Stomach (tissue), 4 donors: Measurements from ENCODE around the gene NANOS3.

Experiments used
- POLR2AphosphoS5 ChIP-seq, 3 donors: sonication (generic); formaldehyde crosslinking; IDR thresholded peaks; one replicate each; pipeline ENCODE4 v1.6.1; 2016; ENCODE audit warnings: antibody characterized with exemption in 3 of 3
- TF ChIP-seq, protein P1 (sequence below), 7 experiments: fragments of 450-650 bp in 4 of 7; fragments of 200-600 bp in 3 of 7; sonication (generic) in 3 of 7; IDR thresholded peaks; one replicate each; pipeline ENCODE4 v1.5.1; 2016 to 2019; ENCODE audit warnings: antibody characterized with exemption in 7 of 7, control low read depth in 2 of 7, mild to moderate bottlenecking in 1 of 7

- TF ChIP-seq, protein P1, sequence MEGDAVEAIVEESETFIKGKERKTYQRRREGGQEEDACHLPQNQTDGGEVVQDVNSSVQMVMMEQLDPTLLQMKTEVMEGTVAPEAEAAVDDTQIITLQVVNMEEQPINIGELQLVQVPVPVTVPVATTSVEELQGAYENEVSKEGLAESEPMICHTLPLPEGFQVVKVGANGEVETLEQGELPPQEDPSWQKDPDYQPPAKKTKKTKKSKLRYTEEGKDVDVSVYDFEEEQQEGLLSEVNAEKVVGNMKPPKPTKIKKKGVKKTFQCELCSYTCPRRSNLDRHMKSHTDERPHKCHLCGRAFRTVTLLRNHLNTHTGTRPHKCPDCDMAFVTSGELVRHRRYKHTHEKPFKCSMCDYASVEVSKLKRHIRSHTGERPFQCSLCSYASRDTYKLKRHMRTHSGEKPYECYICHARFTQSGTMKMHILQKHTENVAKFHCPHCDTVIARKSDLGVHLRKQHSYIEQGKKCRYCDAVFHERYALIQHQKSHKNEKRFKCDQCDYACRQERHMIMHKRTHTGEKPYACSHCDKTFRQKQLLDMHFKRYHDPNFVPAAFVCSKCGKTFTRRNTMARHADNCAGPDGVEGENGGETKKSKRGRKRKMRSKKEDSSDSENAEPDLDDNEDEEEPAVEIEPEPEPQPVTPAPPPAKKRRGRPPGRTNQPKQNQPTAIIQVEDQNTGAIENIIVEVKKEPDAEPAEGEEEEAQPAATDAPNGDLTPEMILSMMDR (IDR thresholded peaks at IDR 0.05) = no peak
- TF ChIP-seq POLR2AphosphoS5 (IDR thresholded peaks at IDR 0.05) = no peak
Observed at GRCh38 chr19:13892870-13893269, 15.9 kb downstream of the NANOS3 start.
